GM23248 (cell line): ENCODE results near the gene ATP2B1.

Experiments used
- EZH2 ChIP-seq: fragments of 200-600 bp; sonication (generic); IDR thresholded peaks from 2 replicates; pipeline ENCODE4 v1.6.1; 2018; ENCODE audit warnings: antibody characterized with exemption, mild to moderate bottlenecking; ENCODE audit not compliant: insufficient read depth, poor library complexity, severe bottlenecking
- EZH2phosphoT487 ChIP-seq: fragments of 200-600 bp; sonication (generic); IDR thresholded peaks from 2 replicates; pipeline ENCODE4 v1.6.1; 2018; ENCODE audit warnings: antibody characterized with exemption, moderate library complexity, mild to moderate bottlenecking, low read depth; ENCODE audit not compliant: insufficient read depth

DNA sequence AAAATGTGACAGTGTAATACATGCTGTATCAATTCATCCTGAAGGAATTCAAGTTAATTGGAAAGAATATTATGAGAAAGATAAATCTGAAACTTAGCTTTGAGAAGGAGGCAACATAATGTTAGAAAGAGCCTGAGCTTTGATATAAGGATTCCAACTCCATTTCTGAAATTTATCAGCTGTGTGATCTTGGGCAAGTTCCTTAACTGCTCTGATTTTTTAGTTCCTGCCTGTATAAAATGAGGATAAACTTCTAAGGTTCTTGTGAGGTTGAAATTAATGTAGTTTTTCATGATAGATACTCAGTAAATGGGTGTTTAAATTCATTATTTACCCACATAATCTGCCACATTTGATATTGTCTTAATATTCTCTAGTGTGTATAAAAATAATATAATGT is 14.6 kb upstream of the ATP2B1 start:
- TF ChIP-seq EZH2phosphoT487 (no peak), EZH2 (no peak)
